T1000 (cell line): ENCODE data around the gene ADIPOQ.
"Not testable (repeated sequence)": the region's sequence is repeated elsewhere in the genome, so short reads cannot be mapped to it uniquely, and the experiment has no call there.

Experiments used
- DNase-seq: peaks from one replicate; lab custom pipeline; 2025; ENCODE audit warnings: mixed read lengths; lab: John Stamatoyannopoulos, UW

The ADIPOQ gene

GRCh38 chr3:186902154-186902553 lies 59.6 kb downstream of the ADIPOQ start:
- no peak for DNase-seq

GRCh38 chr3:186902713-186903112 lies 60.2 kb downstream of the ADIPOQ start:
- DNase-seq = no peak

- not testable (repeated sequence) for DNase-seq
These were observed 61.2 kb downstream of the ADIPOQ start for GRCh38 chr3:186903676-186904075.

GRCh38 chr3:186907075-186907474 lies 64.6 kb downstream of the ADIPOQ start:
- not testable (repeated sequence) for DNase-seq
